Measurements from ENCODE around the gene BCL2L12. TPM values are rescaled to one million over a fixed set of nuclear protein-coding genes. Genes with fewer than 3 reads are reported as not detected.
A peak's percentile ranks its signal among the peaks of the same experiment; 100 is the strongest.

BCL2L12 gene
- total RNA-seq, 3 donors from 2014 or later, result 64.6 to 71.2 (median 71.1) TPM

DNA sequence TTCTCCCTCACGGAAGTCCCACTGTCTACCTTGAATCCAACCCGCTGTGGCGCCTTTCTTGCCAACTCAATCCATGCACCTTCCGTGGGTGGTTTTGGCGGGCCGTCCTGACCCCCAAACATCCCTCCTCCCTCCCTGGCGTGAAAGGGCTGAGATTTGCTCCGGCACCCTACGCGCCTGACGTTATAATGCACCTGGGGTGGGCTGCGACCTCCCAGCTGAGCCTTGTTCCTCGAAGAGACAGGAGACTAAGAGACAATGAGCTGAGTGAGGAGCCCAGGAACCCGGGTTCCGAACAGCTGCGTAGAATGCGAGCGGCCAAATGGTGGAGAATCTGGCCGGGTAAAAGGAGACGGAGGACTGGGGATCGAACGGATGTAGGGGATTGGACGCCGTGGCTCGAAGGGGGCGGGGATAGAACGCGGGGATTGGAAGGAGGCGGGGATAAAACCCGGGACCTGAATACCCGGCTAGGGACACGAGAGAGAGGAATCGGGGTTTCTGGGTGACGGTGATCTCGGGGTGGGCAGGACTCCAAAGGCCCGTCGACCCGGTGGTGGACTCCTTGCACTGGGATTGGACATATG lies 25.0 kb downstream of the BCL2L12 start, which contains the start of gene CPT1C:
Gene CPT1C, plus strand, starts transcription at position 461 of the 587 bp plus-strand sequence. CDS start 1,137 bp downstream, outside the sequence.
- Mint-ChIP-seq H3K4me1 (ENCODE audit: low read depth) (peaks cover 17% of the 10 kb centered on the region), H3K27me3 (ENCODE audit: low read depth) (peaks cover 16% of the 10 kb centered on the region), H3K36me3 (ENCODE audit: insufficient read depth) (peaks cover 9% of the 10 kb centered on the region), H3K4me3 (peak within 1 kb of the TSS; percentile 77), H3K9me3 (no peaks in the 10 kb centered on the region)
- DNase-seq (peak; percentile 37), ATAC-seq (peak; percentile 63 to 64)

DNA sequence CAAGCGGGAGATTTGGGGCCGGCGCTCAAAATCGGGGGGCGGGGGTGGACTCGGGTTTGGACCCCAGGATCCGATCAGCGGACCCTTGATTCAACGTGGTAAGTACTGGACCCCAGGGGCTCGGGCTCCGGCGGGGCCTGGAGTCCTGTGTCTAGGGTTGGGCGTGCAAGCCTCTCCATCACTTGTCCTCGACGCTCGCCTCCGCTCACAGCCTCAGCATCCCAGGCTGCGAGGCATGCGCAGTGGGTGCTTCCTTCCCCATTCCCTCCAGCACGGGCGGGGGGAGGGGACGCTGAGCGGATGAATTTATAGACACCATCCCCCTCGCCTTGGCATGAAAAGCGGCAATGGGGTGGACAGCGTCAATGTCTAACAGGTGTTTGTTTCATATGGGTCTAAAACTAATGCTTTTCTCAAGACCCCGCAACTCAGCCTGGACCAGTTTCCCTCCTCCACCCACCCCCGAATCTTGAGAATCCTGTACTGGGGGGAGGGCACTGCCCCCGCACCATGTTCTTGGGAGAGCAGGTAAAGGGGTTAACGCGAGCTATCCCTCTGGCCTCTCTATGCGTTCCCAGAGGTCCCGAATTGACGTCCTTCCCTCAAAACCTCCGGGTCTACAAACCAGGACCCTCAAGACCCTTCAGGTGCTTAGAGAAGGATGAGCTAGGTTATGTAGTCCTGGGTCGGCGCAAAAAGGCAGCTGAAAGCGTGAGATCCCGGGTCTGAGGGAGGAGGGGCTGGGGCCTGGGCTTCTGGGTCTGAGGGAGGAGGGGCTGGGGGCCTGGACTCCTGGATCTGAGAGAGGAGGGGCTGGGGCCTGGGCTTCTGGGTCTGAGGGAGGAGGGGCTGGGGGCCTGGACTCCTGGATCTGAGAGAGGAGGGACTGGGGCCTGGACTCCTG lies 25.8 kb downstream of the BCL2L12 start:
- Mint-ChIP-seq H3K27me3 (ENCODE audit: low read depth) (peaks cover 16% of the 10 kb centered on the region), H3K4me1 (ENCODE audit: low read depth) (peaks cover 17% of the 10 kb centered on the region), H3K36me3 (ENCODE audit: insufficient read depth) (peaks cover 8% of the 10 kb centered on the region), H3K4me3 (peak overlapping the region; percentile 77), H3K9me3 (no peaks in the 10 kb centered on the region)
- DNase-seq (no peak), ATAC-seq (peak; percentile 28 to 31)

DNA sequence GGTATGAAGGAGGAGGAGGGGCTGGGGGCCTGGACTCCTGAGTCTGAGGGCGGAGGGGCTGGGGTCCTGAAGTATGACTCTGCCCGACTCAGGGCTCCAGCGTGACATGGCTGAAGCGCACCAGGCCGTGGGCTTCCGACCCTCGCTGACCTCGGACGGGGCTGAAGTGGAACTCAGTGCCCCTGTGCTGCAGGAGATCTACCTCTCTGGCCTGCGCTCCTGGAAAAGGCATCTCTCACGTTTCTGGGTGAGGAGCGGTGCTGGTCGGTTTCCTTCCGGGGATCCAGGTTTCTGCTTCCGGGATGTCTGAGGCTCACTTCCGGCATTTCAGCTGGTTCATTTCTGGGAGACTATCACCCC lies 26.4 kb downstream of the BCL2L12 start:
- Mint-ChIP-seq H3K4me1 (ENCODE audit: low read depth) (peaks cover 17% of the 10 kb centered on the region), H3K9me3 (no peaks in the 10 kb centered on the region), H3K27me3 (ENCODE audit: low read depth) (peaks cover 16% of the 10 kb centered on the region), H3K4me3 (no peak overlapping the region), H3K36me3 (ENCODE audit: insufficient read depth) (peaks cover 4% of the 10 kb centered on the region)
- ATAC-seq (no peak), DNase-seq (no peak)

DNA sequence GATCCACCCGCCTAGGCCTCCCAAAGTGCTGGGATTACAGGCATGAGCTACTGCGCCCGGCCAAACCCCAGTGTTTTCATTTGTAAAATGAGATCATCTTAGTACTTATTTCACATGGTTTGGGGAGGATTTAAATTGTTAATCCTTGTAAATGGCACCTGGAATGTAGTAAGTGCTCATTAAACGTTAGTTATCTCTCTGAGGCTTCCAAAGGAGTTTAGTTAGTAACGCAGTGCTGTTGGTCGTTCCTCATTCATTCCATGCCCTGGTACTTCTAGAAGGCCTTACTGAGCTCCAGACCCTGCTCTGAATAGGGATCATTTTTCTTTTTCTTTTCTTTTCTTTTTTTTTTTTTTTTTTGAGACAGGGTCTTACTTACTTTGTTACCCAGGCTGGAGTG lies 30.4 kb downstream of the BCL2L12 start:
- Mint-ChIP-seq H3K4me1 (ENCODE audit: low read depth) (peaks cover 4% of the 10 kb centered on the region), H3K4me3 (no peak overlapping the region), H3K27me3 (ENCODE audit: low read depth) (peaks cover 7% of the 10 kb centered on the region), H3K9me3 (no peaks in the 10 kb centered on the region), H3K36me3 (ENCODE audit: insufficient read depth) (no peaks in the 10 kb centered on the region)
- ATAC-seq (no peak), DNase-seq (no peak)

DNA sequence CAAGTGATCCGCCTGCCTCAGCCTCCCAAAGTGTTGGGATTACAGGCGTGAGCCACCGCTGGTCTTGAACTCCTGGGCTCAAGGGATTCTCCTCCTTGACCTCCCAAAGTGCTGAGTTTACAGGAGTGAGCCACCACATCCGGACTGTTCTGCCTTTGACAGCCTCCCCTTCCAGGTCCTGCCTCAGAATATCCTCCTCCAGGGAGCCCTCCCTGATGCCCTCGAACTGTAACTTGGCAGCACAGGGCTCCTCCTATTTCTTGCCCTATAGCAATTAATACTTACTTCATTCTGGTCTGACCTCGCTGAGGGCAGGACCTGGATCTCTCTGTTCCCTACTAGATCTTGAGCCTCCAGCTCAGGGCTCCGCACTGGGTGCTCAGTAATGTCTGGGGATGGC lies 31.1 kb downstream of the BCL2L12 start:
- Mint-ChIP-seq H3K27me3 (ENCODE audit: low read depth) (peaks cover 2% of the 10 kb centered on the region), H3K4me1 (ENCODE audit: low read depth) (no peaks in the 10 kb centered on the region), H3K9me3 (no peaks in the 10 kb centered on the region), H3K36me3 (ENCODE audit: insufficient read depth) (no peaks in the 10 kb centered on the region), H3K4me3 (no peak overlapping the region)
- DNase-seq, result no peak
- no peak for ATAC-seq

DNA sequence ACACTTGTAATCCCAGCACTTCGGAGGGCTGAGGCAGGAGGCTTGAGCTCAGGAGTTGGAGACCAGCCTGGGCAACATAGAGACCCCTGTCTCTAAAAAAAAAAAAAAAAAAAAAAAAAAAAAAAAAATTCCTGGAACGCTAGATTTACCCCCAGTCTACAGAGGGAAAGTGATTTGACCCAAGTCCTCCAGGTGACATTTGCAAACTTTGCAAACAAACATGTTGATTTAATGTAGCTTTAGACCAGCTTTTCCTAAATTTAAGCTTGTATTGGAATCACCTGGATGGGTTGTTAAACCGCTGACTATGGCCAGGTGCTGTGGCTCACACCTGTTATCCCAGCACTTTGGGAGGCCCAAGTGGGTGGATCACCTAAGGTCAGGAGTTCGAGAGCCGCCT lies 33.6 kb downstream of the BCL2L12 start:
- DNase-seq (no peak), ATAC-seq (no peak)
- Mint-ChIP-seq H3K36me3 (ENCODE audit: insufficient read depth) (no peaks in the 10 kb centered on the region), H3K27me3 (ENCODE audit: low read depth) (no peaks in the 10 kb centered on the region), H3K9me3 (no peaks in the 10 kb centered on the region), H3K4me3 (no peak overlapping the region), H3K4me1 (ENCODE audit: low read depth) (no peaks in the 10 kb centered on the region)

DNA sequence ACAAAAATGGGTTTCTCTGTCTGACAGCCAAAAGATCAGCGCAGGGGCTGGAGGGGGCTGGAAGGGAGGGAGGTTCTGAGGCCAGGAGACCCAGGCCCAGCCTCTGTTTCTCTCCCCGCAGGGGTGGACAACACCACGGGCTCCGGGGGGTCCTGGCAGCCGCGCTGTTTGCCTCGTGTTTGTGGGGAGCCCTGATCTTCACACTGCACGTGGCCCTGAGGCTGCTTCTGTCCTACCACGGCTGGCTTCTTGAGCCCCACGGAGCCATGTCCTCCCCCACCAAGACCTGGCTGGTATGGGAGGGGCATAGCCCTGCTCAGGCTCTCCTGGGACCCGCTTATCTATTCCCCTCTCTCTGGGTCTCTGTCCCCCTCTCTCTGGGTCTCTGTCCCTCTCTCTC lies 34.8 kb downstream of the BCL2L12 start:
- no peak overlapping the region for H3K4me3 Mint-ChIP-seq
- H3K4me1 Mint-ChIP-seq (ENCODE audit: low read depth), result no peaks in the 10 kb centered on the region
- no peaks in the 10 kb centered on the region for H3K9me3 Mint-ChIP-seq
- H3K36me3 Mint-ChIP-seq (ENCODE audit: insufficient read depth), result no peaks in the 10 kb centered on the region
- ATAC-seq (no peak), DNase-seq (no peak)
- H3K27me3 Mint-ChIP-seq (ENCODE audit: low read depth), result no peaks in the 10 kb centered on the region

DNA sequence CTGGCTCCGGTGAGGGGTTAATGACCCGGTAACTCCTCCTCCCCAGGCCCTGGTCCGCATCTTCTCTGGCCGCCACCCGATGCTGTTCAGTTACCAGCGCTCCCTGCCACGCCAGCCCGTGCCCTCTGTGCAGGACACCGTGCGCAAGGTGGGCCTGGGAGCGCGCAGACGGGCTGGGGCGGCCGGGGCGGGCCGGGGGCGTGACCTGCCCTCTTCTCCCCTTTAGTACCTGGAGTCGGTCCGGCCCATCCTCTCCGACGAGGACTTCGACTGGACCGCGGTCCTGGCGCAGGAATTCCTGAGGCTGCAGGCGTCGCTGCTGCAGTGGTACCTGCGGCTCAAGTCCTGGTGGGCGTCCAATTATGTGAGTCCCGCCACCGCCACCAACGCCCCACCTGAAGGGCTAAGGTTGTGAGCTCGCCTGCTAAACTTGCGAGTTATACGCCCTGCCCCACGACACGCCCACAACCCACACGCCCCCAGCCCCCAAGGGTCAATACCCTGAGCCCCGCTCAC lies 35.6 kb downstream of the BCL2L12 start:
- Mint-ChIP-seq H3K27me3 (ENCODE audit: low read depth) (no peaks in the 10 kb centered on the region), H3K4me3 (no peak overlapping the region), H3K4me1 (ENCODE audit: low read depth) (no peaks in the 10 kb centered on the region), H3K9me3 (no peaks in the 10 kb centered on the region), H3K36me3 (ENCODE audit: insufficient read depth) (no peaks in the 10 kb centered on the region)
- ATAC-seq, result peak in 1 of 2 donors; percentile 25
- DNase-seq, result no peak

DNA sequence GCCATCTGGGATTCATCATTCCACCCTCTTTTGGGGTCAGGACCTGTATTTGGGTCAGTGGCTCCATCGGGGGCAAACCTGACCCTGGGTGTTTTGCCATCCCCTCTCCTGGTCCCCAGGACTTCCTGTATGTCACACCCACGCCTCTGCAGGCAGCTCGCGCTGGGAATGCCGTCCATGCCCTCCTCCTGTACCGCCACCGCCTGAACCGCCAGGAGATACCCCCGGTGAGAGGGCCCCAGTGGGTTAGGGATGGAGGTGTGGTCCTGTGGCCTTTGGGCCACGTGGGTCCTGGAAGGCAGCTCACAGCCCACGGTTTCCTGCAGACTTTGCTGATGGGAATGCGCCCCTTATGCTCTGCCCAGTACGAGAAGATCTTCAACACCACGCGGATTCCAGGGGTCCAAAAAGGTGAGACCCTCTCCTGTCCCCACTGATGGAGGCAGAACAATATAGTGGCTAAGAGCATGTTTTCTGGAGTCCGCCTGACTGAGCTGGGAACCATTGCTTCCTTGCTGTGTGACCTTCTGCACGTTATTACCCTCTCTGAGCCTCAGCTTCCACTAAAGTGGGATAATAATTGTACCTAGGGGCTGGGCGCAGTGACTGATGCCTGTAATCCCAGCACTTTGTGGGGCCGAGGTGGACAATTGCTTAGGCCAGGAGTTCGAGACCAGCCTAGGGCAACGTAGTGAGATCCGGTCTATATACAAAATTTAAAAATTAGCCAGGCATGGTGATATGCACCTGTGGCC lies 39.3 kb downstream of the BCL2L12 start:
- Mint-ChIP-seq H3K4me1 (ENCODE audit: low read depth) (no peaks in the 10 kb centered on the region), H3K4me3 (no peak overlapping the region)
- DNase-seq, result no peak

DNA sequence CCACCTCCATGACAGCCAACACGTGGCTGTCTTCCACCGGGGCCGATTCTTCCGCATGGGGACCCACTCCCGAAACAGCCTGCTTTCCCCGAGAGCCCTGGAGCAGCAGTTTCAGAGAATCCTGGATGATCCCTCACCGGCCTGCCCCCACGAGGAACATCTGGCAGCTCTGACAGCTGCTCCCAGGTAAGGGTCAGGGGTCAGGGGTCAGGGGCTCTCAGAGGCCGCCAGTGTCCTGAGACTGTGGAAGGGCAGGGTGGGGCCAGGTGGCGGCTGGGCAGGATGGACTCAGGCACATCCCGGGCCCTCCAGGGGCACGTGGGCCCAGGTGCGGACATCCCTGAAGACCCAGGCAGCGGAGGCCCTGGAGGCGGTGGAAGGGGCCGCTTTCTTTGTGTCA lies 40.2 kb downstream of the BCL2L12 start:
- DNase-seq (no peak), ATAC-seq (no peak)
- H3K4me3 Mint-ChIP-seq, result no peak overlapping the region
- H3K4me1 Mint-ChIP-seq (ENCODE audit: low read depth), result no peaks in the 10 kb centered on the region
- H3K36me3 Mint-ChIP-seq (ENCODE audit: insufficient read depth), result no peaks in the 10 kb centered on the region
- no peaks in the 10 kb centered on the region for H3K9me3 Mint-ChIP-seq
- peaks cover 8% of the 10 kb centered on the region for H3K27me3 Mint-ChIP-seq (ENCODE audit: low read depth)

More for the DNA sequence above, 39.3 kb downstream of the BCL2L12 start:
- ATAC-seq, result no peak
- H3K36me3 Mint-ChIP-seq (ENCODE audit: insufficient read depth), result no peaks in the 10 kb centered on the region
- H3K27me3 Mint-ChIP-seq (ENCODE audit: low read depth), result peaks cover 7% of the 10 kb centered on the region
- no peaks in the 10 kb centered on the region for H3K9me3 Mint-ChIP-seq

DNA sequence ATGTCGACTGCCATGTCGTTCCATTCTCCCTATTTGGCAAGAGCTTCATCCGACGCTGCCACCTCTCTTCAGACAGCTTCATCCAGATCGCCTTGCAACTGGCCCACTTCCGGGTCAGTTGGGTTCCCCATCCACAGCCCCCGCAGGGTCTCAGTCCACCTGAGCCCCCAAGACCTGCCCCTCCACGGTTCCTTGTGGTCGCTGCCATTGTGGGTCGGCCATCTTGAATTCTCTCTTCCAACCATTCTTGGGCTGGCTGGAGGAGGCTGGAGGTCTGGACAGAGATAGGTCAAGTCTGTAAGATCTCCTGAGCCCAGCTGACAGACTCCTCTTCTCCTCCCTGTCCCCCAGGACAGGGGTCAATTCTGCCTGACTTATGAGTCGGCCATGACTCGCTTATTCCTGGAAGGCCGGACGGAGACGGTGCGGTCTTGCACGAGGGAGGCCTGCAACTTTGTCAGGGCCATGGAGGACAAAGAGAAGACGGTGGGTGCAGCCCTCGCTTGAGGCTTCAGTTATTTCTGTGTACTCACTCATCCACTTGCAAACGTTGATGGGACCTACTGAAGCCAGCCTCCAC lies 44.7 kb downstream of the BCL2L12 start:
- DNase-seq (no peak), ATAC-seq (no peak)
- no peaks in the 10 kb centered on the region for H3K36me3 Mint-ChIP-seq (ENCODE audit: insufficient read depth)
- no peaks in the 10 kb centered on the region for H3K9me3 Mint-ChIP-seq
- no peaks in the 10 kb centered on the region for H3K4me1 Mint-ChIP-seq (ENCODE audit: low read depth)
- no peak overlapping the region for H3K4me3 Mint-ChIP-seq
- H3K27me3 Mint-ChIP-seq (ENCODE audit: low read depth), result peaks cover 10% of the 10 kb centered on the region

DNA sequence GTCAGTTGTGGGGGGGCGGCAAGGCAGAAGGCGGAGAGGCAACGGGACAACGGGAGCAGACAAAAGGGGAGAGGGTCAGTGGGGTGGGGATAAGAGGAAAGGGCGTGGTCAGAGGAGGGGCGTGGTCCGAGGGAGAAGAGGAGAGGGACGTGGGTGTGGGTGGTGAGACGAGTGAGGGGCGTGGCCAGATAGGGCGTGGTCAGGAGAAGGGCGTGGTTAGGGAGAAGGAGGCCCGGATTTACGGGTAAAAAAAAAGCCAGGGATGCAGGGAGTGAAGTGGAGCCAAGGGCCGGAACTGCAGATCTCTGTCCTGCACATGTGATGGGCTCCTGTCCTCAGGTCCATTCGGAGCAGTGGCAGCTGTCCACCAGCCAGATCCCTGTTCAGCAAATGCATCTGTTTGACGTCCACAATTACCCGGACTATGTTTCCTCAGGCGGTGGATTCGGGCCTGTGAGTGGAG lies 46.7 kb downstream of the BCL2L12 start:
- H3K4me3 Mint-ChIP-seq, result no peak overlapping the region
- H3K4me1 Mint-ChIP-seq (ENCODE audit: low read depth), result peaks cover 2% of the 10 kb centered on the region
- ATAC-seq, result no peak
- no peaks in the 10 kb centered on the region for H3K36me3 Mint-ChIP-seq (ENCODE audit: insufficient read depth)
- H3K9me3 Mint-ChIP-seq, result no peaks in the 10 kb centered on the region
- H3K27me3 Mint-ChIP-seq (ENCODE audit: low read depth), result peaks cover 7% of the 10 kb centered on the region
- DNase-seq, result no peak

DNA sequence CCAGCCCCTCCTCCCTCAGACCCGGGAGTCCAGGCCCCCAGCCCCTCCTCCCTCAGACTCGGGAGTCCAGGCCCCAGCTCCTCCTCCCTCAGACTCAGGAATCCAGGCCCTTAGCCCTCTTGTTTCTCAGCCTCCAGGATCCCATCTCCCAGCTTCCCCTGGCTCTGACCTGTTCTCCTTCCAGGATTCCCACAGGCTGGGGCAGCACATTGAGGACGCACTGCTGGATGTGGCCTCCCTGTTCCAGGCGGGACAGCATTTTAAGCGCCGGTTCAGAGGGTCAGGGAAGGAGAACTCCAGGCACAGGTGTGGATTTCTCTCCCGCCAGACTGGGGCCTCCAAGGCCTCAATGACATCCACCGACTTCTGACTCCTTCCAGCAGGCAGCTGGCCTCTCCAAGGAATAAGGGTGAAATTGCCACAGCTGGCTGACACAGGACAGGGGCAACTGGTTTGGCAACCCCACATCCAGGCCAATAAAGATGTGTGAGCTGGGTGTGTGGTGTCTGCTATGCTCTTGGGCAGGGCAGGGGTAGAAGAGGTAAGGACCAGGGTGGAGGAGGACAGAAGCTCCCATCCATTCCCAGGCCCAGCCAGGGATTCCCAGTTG lies 47.6 kb downstream of the BCL2L12 start:
- H3K36me3 Mint-ChIP-seq (ENCODE audit: insufficient read depth), result no peaks in the 10 kb centered on the region
- DNase-seq (no peak), ATAC-seq (no peak)
- peaks cover 6% of the 10 kb centered on the region for H3K4me1 Mint-ChIP-seq (ENCODE audit: low read depth)
- H3K4me3 Mint-ChIP-seq, result no peak overlapping the region
- peaks cover 6% of the 10 kb centered on the region for H3K27me3 Mint-ChIP-seq (ENCODE audit: low read depth)
- H3K9me3 Mint-ChIP-seq, result no peaks in the 10 kb centered on the region

DNA sequence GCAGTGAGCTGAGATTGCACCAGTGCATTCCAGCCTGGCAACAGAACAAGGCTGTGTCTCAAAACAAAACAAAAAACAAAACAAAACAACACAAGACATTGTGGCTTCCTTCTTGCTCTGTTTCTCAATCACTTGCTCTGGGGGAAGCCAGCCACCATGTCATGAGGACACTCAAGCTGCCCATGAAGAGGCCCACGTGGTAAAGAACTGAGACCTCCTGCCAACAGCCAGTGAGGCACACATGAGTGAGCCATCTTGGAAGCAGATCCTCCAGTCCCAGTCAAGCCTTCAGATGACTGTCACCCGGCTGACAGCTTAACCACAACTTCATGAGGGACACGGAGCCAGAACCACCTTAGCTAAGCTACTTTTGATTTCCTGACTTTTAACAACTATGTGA lies 50.4 kb downstream of the BCL2L12 start:
- Mint-ChIP-seq H3K27me3 (ENCODE audit: low read depth) (peaks cover 2% of the 10 kb centered on the region), H3K36me3 (ENCODE audit: insufficient read depth) (peaks cover 3% of the 10 kb centered on the region), H3K4me3 (no peak overlapping the region), H3K9me3 (no peaks in the 10 kb centered on the region), H3K4me1 (ENCODE audit: low read depth) (peaks cover 6% of the 10 kb centered on the region)
- no peak for DNase-seq
- ATAC-seq, result no peak
